Muscle of back (tissue), 13 donors: ENCODE data around the gene CASP7. TPM values are rescaled to one million over a fixed set of nuclear protein-coding genes. Genes with fewer than 3 reads are reported as not detected.
"Not testable (repeated sequence)": the region's sequence is repeated elsewhere in the genome, so short reads cannot be mapped to it uniquely, and the experiment has no call there.

Experiments
- DNase-seq, 3 donors: peaks; one replicate each; pipeline versions ENCODE4 v3.0.0 to v3.0.0-alpha.2; 2013
- long read RNA-seq, 9 donors: transcript quantifications; one replicate each; lab custom pipeline, GENCODE V29; 2026
- polyA plus RNA-seq, 10 donors: library from polyadenylated mRNA; unstranded; fragments of 120-200 nt; gene quantifications; one replicate each; pipeline ENCODE4 v1.2.1, GENCODE V29; 2013; ENCODE audit not compliant: insufficient read length in 10 of 10

Gene CASP7
- polyA plus RNA-seq = 10 to 100 TPM; 12.5 to 23.2 (median 15.9) TPM
- long read RNA-seq, donor 1, partial matches to known transcripts = 0 of 5 reads
- long read RNA-seq, donor 1, other reads (novel, unspliced or antisense) = 0 of 5 reads
- long read RNA-seq, donor 2 = 0 reads
- long read RNA-seq, donor 3 = 0 reads
- long read RNA-seq, donor 4, partial matches to known transcripts = 0 of 1 reads
- long read RNA-seq, donor 4, other reads (novel, unspliced or antisense) = 0 of 1 reads
- long read RNA-seq, donor 5, partial matches to known transcripts = 0 of 3 reads
- long read RNA-seq, donor 5, other reads (novel, unspliced or antisense) = 0 of 3 reads
- long read RNA-seq, donor 6, transcript CASP7-211 (7 exons, 2,467 nt) = major isoform, 6 of 11 reads
- long read RNA-seq, donor 6, partial matches to known transcripts = 0 of 11 reads
- long read RNA-seq, donor 6, other reads (novel, unspliced or antisense) = 0 of 11 reads
- long read RNA-seq, donor 7, partial matches to known transcripts = 0 of 1 reads
- long read RNA-seq, donor 7, other reads (novel, unspliced or antisense) = 0 of 1 reads
- long read RNA-seq, donor 8, partial matches to known transcripts = 0 of 2 reads
- long read RNA-seq, donor 8, other reads (novel, unspliced or antisense) = 0 of 2 reads
- long read RNA-seq, donor 9 = 0 reads

DNA sequence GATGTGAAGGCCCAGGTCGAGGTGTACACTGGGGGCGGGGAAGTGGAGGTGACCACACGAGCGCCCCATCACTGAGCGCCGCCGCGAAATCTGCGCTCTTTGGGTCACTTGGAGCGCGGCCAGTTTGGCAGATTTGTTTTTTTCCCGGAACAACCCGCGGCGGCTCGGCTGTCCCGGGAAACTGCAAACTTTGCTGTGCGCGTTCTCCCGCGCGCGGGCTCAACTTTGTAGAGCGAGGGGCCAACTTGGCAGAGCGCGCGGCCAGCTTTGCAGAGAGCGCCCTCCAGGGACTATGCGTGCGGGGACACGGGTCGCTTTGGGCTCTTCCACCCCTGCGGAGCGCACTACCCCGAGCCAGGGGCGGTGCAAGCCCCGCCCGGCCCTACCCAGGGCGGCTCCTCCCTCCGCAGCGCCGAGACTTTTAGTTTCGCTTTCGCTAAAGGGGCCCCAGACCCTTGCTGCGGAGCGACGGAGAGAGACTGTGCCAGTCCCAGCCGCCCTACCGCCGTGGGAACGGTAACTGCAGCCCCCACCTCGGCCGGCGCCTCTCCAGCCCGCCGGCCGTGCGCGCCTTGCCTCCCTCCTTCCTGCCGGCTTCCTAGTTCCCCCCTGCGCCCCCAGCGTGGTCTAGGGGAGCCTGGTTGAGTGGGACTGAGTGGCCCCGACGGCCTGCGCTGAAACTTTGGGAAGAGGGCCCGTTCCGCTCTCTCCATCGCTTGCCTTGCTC, at the start of gene CASP7:
TSS of gene CASP7 (plus strand) at position 450 of the 727 bp plus-strand sequence. CDS start 17,582 bp downstream, outside the sequence.
- DNase-seq = peak; percentile 69 to 95 (median 83)

DNA sequence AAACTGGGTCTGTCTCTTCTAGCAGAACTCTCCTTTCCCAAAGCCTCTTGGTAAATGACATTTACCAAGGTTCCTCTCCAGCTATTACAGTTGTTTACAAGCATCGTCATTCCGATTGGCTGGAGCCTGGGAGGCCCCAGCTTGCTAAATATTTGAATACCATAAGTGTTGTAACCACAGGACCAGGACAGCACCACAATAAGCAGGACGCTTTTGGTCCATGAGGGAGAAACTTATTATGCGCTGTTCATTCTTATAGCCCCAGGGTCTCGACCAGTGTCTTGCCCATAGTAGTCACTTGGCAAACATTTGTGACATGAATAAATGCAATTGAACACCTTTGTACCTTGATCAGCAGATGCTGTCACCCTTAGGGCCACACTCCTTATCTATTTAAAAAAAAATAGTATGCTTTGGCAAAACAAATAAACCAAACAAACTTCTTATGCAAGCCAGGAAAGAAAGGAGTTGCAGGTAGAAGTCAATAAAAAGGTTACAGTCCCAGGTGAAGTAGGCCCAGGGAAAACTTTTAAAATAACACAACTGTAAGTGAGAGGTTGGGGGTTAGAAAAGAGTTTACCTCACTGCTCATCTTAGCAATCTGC, 48.7 kb upstream of the CASP7 start:
- DNase-seq = no peak

DNA sequence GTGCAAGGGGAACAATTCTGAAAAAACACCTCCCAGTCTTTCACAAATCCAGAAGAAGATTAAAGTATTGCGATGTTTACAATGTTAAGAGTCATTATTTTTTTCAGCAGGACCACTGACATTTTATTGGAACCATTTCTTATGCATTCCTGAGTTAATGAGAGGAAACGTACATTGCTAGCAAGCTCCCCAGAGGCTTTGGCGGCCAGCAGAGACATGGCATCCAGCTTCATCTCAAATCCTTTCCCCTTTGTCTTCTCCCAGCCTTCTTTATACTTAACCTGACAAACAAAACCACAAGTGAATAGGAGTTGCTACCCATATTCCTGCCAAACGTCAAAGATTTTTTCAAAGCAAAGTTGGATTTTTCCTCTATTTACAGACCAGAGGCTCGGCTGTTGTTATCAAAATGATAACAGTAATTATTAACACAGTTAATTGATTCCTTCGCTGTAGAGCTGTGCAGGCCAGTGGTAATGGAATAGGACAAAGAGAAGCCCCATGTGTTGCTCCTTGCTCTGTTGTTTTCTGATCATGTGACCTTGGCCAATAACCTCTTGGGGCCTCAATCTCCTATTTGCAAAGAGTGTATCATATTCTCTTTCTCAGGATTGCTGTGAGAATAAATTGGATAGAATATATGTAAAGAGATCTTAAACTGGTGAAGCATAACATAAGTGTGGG, 47.9 kb upstream of the CASP7 start:
- no peak for DNase-seq

DNA sequence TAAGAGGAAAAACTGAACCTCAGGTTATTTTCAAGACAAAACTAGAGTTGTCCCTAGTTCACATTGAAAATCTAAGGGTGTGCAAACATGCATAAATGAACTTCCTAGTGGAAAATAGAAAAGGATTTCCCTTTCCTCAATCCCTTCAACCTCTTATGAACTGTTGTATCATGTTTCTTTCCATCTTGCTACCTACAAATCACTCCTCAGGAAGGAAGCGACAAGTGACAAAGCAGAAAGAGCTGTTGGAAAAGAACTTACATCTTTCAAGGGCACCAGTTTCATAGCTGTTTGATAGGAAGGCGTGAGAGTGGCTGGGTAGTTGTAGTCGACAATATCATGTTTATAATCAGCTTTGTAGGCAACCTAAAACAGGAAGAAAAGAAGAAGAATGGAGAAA, 39.7 kb upstream of the CASP7 start:
- DNase-seq = no peak

DNA sequence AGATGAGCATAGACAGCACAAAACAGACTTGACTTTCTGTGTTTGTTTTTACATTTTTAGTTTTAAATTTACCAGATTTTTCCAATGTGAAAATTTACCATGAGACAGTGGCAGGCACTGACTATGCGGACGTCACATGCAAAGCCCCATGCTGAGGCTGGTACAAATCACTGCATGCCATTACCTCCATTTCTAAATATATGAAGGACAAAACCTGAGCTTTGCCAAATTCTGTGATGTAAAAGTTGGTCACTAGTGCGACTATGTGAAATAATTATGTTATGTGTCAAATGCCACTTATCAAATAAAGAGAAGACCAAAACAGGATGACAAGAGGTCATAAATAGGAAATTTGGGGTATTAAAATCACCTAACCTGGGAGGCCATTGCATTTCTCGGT, 38.0 kb upstream of the CASP7 start:
- DNase-seq = no peak

DNA sequence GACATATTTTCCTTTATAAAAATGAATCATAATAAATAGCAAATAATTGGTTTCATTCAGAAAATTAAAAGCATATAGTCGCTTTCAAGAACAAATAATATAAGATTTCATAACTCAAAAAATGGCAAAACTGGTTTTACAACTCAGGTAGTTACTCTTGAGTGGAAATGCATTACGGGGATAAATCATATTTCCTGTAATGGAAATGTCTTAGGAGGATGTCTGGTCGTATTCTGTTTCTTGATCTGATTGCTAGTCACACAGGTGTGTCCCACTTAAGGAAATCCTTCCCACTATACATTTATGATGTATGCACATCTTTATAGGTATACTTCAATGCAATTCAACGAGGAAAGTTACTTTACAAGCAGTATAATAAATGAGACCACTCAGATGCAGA, 36.5 kb upstream of the CASP7 start:
- no peak for DNase-seq

DNA sequence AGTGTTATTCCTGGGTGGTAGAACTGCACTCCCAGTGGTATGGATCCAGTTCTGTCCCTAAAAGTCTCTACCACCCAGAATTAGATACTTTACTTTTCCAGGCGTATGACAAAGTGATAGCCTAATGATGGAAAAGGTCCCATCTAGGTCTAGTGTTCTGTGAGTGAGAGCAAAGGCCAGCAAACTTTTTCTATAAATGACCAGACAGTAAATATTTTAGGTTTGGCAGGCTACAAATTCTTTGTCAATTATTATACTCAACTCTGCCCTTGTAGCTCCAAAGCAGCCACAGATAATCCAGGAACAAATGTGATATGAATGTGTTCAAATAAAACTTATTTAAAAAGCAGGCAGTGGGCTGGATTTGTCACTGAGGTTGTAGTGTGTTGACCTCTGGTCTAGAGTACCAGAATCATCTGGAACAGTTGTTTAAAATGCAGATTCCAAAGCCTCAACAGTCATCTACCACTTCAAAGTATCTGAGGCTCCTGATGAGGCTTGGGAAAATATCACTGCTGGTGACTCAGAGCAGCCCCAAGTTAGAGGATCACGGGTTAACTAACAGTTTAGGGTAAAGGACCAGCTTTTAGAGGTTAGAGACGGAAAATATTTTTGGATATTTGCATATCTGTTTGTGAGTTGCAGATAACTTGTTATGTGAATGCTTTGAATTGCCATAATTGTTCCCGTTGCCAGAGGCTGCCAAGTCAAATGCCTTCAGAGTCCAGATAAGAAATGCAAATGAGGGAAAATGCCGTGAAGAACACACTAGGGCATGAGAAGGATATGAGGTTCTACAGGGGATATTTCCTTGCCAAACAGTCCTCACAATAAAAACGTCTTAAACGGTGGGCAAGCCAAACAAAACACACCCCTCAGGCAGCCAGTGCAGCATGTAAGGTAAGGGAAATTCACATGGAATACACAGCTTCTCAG, 35.3 kb upstream of the CASP7 start:
- no peak for DNase-seq

DNA sequence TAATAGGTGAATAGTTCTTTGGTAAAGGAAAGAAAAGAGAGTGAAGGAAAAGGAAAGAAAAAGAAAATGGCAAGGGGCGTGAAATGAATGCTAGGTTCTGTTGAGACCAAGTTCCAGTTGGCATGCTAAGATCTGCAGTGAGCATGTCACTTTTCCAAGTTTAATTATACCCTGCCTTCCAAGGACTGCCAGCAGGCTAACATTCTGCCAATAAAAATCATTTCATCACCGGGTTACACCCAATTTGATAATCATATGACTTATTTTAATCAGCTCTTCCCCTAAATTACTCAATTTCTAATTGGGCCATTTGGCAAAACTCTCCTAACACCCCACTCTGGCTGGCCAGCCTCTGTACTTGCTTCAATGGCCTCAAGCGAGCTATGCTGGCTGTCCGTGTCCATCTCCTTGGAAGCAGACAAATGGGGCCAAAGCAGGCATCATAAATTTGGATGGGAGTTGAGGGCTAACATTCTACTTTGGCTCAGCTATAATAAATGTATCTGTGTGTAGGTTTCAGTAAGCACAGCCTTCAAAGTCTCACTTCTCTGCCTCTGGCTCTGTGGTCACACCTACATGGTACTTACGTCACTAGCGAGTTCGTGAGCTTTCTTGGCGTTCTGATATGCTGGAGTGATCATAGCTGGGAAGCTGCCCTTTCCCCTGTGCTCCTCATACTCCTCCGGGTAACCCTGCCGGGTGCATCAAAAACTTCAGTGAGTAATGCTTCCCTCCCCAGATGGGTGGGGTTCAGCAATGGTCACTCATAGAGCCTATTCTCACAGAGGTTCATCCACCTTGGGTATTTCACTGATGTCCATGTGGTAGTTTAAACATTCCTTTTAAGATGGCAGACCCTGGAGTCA, 33.1 kb upstream of the CASP7 start:
- DNase-seq = no peak

DNA sequence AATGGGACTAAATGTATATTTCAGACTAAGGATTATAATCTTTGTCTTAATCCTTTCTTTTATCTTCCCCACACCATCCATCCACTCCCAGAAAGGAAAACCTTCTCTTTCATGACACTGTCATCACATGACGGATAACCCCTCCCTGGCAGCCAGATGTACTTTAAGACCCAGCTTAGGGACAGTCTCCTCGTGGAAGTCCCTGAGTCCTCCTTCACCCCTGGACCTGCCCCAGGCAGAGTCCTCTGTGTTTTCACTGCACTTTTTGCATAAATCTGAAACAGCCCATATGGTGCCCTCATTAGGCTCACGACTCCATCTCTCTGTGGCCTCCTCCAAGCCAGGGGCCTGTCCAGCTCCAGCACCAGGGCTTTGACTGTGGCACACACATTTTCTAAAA, 31.9 kb upstream of the CASP7 start:
- DNase-seq = no peak

DNA sequence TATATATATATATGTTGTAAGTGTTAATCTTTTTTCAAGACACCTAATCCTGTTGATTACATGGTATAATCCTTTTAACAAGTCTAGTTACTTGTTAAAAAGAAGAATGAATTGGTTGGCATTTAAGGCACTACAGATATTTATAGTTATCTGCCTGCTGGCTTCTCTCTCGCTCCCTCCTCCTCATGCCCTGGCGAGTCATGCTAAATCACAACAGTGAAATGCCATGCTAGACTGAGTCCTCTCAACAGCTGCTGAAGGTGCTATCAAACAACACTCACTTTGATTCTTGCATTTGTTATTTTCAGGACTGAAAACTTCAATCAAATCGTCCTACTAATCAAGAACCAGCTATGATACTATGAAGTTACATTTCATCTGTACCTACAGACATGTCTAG, 31.2 kb upstream of the CASP7 start:
- DNase-seq = peak in 1 of 3 donors; percentile 13

DNA sequence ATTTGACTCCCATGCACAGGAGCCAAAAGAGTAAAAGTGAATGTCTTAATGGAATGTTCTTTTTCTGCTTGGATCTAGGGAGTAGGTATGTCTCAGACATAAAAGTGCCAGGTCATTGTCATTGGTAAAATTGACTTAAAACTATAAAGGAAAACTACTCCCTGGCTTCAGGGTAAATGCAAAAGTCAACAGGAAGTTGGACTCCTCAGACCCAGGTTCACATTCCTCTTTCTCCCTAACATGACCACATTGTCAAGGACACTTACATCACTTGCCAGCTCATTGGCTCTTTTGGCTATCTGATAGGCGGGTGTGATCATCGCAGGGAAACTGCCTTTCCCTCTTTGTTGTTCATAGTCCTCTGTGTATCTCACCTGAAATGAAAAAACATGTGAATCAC, 29.5 kb upstream of the CASP7 start:
- DNase-seq = no peak

DNA sequence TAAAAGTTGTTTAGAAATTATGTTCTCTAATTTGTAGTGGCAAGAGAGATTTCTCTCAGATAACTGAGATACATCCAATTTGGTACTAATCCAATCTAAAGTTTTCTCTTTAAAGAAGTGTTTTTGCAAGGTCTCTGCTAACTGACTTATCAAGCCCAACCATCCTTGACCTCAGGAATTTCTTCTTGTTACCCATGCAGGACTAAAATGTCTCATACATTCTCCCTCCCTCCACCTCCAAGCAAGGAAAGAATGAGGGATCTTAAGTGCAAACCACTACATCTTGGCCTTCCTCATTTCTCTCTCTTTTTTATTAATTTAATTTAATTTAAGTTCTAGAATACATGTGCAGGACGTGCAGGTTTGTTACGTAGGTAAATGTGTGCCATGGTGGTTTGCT, 28.7 kb upstream of the CASP7 start:
- DNase-seq = no peak

DNA sequence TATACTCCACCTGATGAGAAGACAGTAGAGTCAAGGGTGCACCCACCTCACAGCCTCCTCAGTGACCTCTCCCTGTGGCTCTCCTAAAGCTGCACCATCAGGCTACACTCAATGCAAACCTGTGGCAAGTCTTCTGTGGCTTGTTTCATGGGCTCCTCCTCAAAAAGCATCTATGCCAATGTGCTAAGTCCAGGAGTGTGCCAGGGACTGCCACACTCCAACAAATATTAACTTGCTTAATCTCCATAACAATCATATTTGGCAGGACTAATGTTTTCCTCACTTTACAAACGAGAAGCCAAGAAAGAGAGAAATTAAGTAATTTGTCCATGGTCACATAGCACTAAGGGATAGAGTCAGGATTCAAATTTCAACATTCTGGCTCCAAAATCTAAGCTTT, 27.8 kb upstream of the CASP7 start:
- DNase-seq = no peak

DNA sequence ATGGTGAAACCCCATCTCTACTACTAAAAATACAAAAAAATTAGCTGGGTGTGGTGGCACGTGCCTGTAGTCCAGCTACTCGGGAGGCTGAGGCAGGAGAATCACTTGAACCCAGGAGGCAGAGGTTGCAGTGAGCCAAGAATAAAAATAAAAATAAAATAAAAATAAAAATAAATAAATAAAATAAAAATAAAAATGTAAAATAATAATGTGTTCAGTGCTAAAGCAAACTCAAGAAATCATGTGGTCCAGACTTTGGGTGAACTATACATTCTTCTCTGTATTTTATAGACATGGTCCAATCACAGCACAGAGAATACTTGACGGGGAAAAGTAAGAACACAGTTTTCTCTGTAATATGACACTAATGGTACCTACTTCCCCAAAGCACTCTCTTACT, 27.3 kb upstream of the CASP7 start:
- not testable (repeated sequence) for DNase-seq

DNA sequence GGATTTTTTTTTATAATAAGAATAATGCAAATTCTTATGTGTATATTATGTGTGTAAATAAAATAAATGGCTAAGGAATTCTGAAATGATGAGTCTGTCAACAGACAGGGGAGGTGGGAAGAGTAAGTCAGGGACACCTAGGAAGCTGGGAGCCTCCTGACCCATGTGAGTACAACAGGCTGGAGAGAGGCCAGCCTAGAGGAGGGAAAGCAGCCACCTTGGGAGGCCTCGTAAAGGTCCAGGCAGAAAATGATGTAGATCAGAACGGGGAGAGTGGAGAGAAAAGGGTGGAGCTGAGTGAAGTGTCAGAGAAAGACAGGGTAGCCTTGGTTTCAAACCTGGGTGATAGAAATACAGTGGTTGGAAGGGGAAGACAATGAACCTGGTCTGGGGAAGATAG, 22.8 kb upstream of the CASP7 start:
- no peak for DNase-seq

DNA sequence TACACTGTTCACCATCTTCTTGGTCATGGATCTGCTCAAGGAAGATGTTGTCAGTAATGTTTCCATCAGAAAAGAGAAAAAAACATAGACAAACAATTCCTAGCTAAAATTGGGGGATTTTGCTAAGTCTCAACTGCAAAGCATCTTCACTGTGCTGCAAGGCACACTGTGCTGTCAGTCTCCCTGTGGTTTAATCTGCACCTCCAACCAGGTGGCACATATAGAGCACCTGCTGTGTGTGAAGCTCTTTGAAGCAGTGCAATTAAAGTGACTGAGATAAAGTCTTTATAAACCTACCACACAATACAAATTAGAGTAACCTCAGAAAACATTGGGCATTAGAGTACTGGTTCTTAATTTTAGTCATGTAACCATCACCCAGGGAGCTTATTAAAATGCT, 22.2 kb upstream of the CASP7 start:
- DNase-seq = no peak

DNA sequence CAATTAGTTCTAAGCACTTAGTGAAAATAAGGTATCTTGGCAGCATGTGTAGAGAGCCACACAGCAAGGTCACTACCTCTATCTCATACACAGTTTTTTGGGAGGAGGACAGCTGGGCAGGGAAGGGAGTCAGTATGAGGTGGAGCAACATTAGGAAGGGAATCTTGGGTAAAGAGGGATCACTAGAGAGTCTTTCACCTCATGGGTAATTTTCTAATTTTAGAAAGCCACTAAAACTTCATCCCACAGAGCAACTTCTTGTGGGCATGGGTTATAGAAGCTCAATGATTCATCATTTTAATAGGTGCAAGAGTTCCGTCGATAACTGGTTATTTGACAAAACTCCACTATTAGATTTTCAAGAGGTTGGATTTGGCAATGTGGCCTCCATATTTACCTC, 18.4 kb upstream of the CASP7 start:
- no peak for DNase-seq

DNA sequence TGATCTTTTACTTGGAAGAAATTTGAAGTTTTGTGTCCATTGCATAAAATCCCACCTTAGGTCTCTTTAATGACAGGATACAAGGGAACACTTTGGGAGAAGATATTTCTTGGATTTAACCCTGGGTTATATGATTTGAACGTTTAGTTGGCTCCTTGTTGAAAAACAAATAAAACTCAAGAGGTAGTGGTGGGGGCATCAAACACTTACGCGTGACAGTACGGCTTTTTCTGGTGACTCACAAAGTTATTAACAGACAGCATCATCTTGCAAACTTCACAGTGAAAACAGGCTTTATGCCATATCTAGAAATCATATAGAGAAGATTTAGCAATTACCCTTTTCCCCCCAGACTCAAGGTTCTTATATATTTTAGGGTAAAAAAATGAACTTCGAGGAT, 16.6 kb upstream of the CASP7 start:
- no peak for DNase-seq

DNA sequence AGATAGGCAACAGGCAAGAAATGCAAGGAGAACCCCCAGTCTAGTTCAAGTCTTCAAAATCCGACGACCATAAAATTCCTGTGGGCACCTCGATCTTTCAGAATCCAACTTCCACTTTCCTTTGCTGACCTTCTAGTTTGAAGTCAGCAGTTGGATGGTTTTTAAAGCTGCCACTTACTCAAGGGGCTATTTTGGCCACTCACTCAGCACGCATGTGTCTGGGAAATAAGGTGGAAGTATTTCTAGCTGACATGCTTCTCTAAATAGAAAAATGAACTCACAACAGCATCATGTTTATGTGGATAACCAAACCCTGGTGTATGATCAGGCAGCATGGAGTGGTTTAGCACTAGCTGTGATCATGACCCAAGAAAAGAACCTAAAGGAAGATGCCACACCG, 15.8 kb upstream of the CASP7 start, which contains the start of gene NRAP:
TSS of gene NRAP (minus strand) at position 134 of the 400 bp plus-strand sequence. CDS start 159 bp downstream, outside the sequence.
- DNase-seq = peak; percentile 7 to 16 (median 15)
